ENCODE results near the gene TECTB. TPM values are rescaled to one million over a fixed set of nuclear protein-coding genes. Genes with fewer than 3 reads are reported as not detected.
"Not testable (repeated sequence)": the region's sequence is repeated elsewhere in the genome, so short reads cannot be mapped to it uniquely, and the experiment has no call there.

The TECTB gene
- total RNA-seq, 6 experiments from 2014 or later = 0.18 to 0.83 (median 0.49) TPM

DNA sequence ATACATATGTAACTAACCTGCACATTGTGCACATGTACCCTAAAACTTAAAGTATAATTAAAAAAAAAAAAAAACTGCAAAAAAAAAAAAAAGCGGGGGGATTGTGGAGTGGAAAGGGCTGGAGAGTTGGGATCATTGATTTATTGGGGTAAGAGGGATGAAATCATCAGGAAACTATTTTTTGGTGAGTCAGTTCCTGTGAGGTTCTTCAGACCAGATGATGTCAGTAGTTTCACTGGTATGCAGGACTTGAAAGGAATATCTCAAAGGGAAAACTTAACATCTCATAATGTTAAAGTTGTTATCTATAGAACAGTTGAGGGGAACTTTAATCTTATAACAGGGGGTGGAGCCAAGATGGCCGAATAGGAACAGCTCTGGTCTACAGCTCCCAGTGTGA is 32.6 kb upstream of the TECTB start:
- H3K27me3 ChIP-seq = no peaks in the 10 kb centered on the region
- H3K36me3 ChIP-seq = no peaks in the 10 kb centered on the region
- no peak for ATAC-seq
- no peak overlapping the region for H3K4me3 ChIP-seq
- 45% methylated on average over 2 of the region's 2 CpGs for WGBS (ENCODE audit: insufficient coverage, low coverage, low lambda C conversion rate, missing lambda C conversion rate)
- intact Hi-C loops (cut with DNase I) = no loop called here
- H3K9me3 ChIP-seq = peaks cover 0 to 3% (median 0%) of the 10 kb centered on the region in 4 donors
- peaks cover 0 to 5% (median 0%) of the 10 kb centered on the region in 4 donors for H3K4me1 ChIP-seq
- TF ChIP-seq, protein P1, sequence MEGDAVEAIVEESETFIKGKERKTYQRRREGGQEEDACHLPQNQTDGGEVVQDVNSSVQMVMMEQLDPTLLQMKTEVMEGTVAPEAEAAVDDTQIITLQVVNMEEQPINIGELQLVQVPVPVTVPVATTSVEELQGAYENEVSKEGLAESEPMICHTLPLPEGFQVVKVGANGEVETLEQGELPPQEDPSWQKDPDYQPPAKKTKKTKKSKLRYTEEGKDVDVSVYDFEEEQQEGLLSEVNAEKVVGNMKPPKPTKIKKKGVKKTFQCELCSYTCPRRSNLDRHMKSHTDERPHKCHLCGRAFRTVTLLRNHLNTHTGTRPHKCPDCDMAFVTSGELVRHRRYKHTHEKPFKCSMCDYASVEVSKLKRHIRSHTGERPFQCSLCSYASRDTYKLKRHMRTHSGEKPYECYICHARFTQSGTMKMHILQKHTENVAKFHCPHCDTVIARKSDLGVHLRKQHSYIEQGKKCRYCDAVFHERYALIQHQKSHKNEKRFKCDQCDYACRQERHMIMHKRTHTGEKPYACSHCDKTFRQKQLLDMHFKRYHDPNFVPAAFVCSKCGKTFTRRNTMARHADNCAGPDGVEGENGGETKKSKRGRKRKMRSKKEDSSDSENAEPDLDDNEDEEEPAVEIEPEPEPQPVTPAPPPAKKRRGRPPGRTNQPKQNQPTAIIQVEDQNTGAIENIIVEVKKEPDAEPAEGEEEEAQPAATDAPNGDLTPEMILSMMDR (IDR thresholded peaks at IDR 0.05) = no peak
- no peak overlapping the region for H3K27ac ChIP-seq
- DNase-seq = no peak

DNA sequence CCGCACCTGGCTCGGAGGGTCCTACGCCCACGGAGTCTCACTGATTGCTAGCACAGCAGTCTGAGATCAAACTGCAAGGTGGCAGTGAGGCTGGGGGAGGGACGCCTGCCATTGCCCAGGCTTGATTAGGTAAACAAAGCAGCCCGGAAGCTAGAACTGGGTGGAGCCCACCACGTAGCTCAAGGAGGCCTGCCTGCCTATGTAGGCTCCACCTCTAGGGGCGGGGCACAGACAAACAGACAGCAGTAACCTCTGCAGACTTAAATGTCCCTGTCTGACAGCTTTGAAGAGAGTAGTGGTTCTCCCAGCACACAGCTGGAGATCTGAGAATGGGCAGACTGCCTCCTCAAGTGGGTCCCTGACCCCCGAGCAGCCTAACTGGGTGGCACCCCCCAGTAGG is 32.0 kb upstream of the TECTB start:
- intact Hi-C loops (cut with DNase I); H3K27me3 ChIP-seq; H3K9me3 ChIP-seq; H3K36me3 ChIP-seq; H3K4me1 ChIP-seq; H3K27ac ChIP-seq; DNase-seq; ATAC-seq; H3K4me3 ChIP-seq: not testable (repeated sequence)
- no CpG with 5 or more reads among the region's 9 CpGs for WGBS (ENCODE audit: insufficient coverage, low coverage, low lambda C conversion rate, missing lambda C conversion rate)

DNA sequence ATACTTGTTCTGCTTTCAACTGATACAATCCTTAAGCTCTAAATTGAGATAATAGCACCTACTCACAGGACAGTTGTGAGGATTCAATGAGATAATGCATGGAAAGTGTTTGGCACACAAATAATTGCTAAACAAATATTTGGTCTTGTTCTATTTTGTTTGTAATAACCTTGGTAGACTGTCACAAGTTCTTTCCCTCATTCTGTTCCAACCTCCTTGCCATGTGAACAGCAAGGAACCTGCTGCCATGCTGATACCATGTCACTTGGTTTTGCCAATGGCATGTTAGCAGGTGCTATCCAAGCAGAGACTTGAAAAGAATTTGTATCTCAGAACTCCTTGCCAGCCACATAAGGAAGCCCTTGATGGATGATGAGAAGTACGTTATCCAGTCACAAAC is 24.8 kb upstream of the TECTB start:
- H3K4me3 ChIP-seq = no peak overlapping the region
- H3K4me1 ChIP-seq = peaks cover 0 to 48% (median 14%) of the 10 kb centered on the region in 4 donors
- intact Hi-C loops (cut with DNase I) = no loop called here
- H3K27ac ChIP-seq = peak overlapping the region in 1 of 3 donors; percentile 45
- TF ChIP-seq, protein P1 (IDR thresholded peaks at IDR 0.05) = no peak
- TF ChIP-seq POLR2A (IDR thresholded peaks at IDR 0.05) = no peak
- ATAC-seq (peak; percentile 16 to 70 (median 45)), DNase-seq (no peak)
- WGBS (ENCODE audit: insufficient coverage, low coverage, low lambda C conversion rate, missing lambda C conversion rate) = 43% methylated on average over 1 of the region's 1 CpG
- no peaks in the 10 kb centered on the region for H3K36me3 ChIP-seq
- no peaks in the 10 kb centered on the region for H3K27me3 ChIP-seq
- no peaks in the 10 kb centered on the region for H3K9me3 ChIP-seq

DNA sequence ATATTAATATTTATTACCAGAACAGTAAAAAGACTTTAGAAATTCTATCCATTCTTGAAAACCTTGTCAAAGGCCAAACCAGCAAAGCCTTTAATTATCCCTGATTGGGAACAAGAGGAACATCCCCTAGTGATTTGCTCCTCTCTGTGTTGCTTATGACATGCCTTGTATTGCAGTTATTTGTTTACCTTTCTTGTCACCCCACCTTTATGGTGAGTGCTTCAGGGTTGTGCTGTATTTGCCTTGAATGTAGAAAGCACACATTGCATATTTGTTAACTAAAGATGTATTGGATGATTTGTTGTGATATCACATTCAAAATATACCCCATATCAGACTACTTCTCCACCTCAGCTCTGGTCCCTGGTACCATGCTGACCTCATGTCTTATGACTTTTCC is 23.5 kb upstream of the TECTB start:
- no peak overlapping the region for H3K4me3 ChIP-seq
- no peaks in the 10 kb centered on the region for H3K27me3 ChIP-seq

DNA sequence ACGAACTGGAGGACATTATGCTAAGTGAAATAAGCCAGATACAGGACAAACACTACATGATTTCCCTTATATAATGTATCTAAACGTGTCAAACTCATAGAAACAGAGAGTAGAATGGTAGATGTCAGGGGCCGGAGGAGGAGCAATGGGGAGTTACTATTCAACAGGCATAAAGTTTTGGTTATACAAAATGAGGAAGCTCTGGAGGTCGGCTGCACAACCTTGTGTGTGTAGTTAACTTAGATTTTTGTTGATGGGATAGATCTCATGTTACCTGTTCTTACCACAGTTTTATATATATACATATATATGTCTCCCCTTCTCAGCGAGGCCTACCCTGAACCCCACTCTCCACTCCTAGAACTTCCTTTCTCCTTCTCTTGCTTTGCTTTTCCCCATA is 22.4 kb upstream of the TECTB start:
- ATAC-seq = no peak
- TF ChIP-seq, protein P1 (IDR thresholded peaks at IDR 0.05) = no peak
- no peak for TF ChIP-seq POLR2A (IDR thresholded peaks at IDR 0.05)
- Histone ChIP-seq H3K36me3 (no peaks in the 10 kb centered on the region), H3K27ac (peak overlapping the region; percentile 10 to 77 (median 67)), H3K27me3 (no peaks in the 10 kb centered on the region), H3K4me3 (no peak overlapping the region), H3K9me3 (no peaks in the 10 kb centered on the region), H3K4me1 (peaks cover 0 to 63% (median 18%) of the 10 kb centered on the region in 4 donors)
- 59% methylated on average over 5 of the region's 5 CpGs for WGBS (ENCODE audit: insufficient coverage, low coverage, low lambda C conversion rate, missing lambda C conversion rate)
- intact Hi-C loops (cut with DNase I) = no loop called here
- DNase-seq = no peak

More for the DNA sequence above, 23.5 kb upstream of the TECTB start:
- Histone ChIP-seq H3K9me3 (no peaks in the 10 kb centered on the region), H3K4me1 (peaks cover 0 to 54% (median 14%) of the 10 kb centered on the region in 4 donors), H3K27ac (peak overlapping the region in 1 of 3 donors; percentile 77), H3K36me3 (no peaks in the 10 kb centered on the region)
- DNase-seq (no peak), ATAC-seq (no peak)
- intact Hi-C loops (cut with DNase I) = no loop called here
- no peak for TF ChIP-seq POLR2A (IDR thresholded peaks at IDR 0.05)
- TF ChIP-seq, protein P1 (IDR thresholded peaks at IDR 0.05) = no peak

Data from right lobe of liver (tissue), 6 donors.